HepG2 (cell line): ENCODE results near the gene ANKHD1. TPM values are rescaled to one million over a fixed set of nuclear protein-coding genes. Genes with fewer than 3 reads are reported as not detected.

ENCODE experiments used
- BORCS8-MEF2B ChIP-seq: sonication (generic); formaldehyde crosslinking; IDR thresholded peaks from 2 replicates; pipeline ENCODE4 v1.8.0; 2022; ENCODE audit warnings: mild to moderate bottlenecking, missing genetic modification reagents
- GRHL1 ChIP-seq: sonication (generic); formaldehyde crosslinking; conservative IDR thresholded peaks from 2 replicates; pipeline ENCODE4 v1.8.0; 2022; ENCODE audit warnings: missing genetic modification reagents
- HDAC1 ChIP-seq: sonication (generic); formaldehyde crosslinking; IDR thresholded peaks from 2 replicates; pipeline ENCODE4 v1.5.1; 2020; ENCODE audit warnings: mild to moderate bottlenecking, missing genetic modification reagents
- HHEX ChIP-seq: IDR thresholded peaks from 2 replicates; pipeline ENCODE4 v1.6.1; 2016; ENCODE audit warnings: control low read depth
- MATR3 ChIP-seq: sonication (generic); formaldehyde crosslinking; IDR thresholded peaks from 2 replicates; pipeline ENCODE4 v1.4.0; 2020; ENCODE audit warnings: missing genetic modification reagents
- MBD4 ChIP-seq: IDR thresholded peaks from 2 replicates; pipeline ENCODE4 v1.6.1; 2012; ENCODE audit warnings: low read length, inconsistent platforms, borderline replicate concordance
- NR2F6 ChIP-seq, 2 experiments: IDR thresholded peaks; 2 replicates each; pipeline ENCODE4 v1.6.1; 2016; ENCODE audit warnings: antibody characterized with exemption in 1 of 2, mild to moderate bottlenecking in 1 of 2
- PATZ1 ChIP-seq: sonication (generic); formaldehyde crosslinking; IDR thresholded peaks from 2 replicates; pipeline ENCODE4 v1.4.0; 2020; ENCODE audit warnings: missing genetic modification reagents
- RAD21 ChIP-seq: fragments of 450-650 bp; formaldehyde crosslinking; IDR thresholded peaks from 2 replicates; pipeline ENCODE4 v1.5.0; 2020; ENCODE audit warnings: mild to moderate bottlenecking
- REPIN1 ChIP-seq: sonication (generic); formaldehyde crosslinking; IDR thresholded peaks from 2 replicates; pipeline ENCODE4 v1.8.0; 2022; ENCODE audit warnings: missing genetic modification reagents, low read depth, mild to moderate bottlenecking, borderline replicate concordance
- SALL1 ChIP-seq: sonication (generic); formaldehyde crosslinking; IDR thresholded peaks from 2 replicates; pipeline ENCODE4 v1.8.0; 2022; ENCODE audit warnings: mild to moderate bottlenecking, missing genetic modification reagents
- THAP11 ChIP-seq: IDR thresholded peaks from 2 replicates; pipeline ENCODE4 v1.6.1; 2016; ENCODE audit warnings: missing biosample characterization, missing genetic modification reagents
- TMF1 ChIP-seq: sonication (generic); formaldehyde crosslinking; IDR thresholded peaks from 2 replicates; pipeline ENCODE4 v1.8.1; 2022; ENCODE audit warnings: low read depth, missing genetic modification reagents
- ZBTB21 ChIP-seq: sonication (generic); formaldehyde crosslinking; IDR thresholded peaks from 2 replicates; pipeline ENCODE4 v1.4.0; 2020; ENCODE audit warnings: missing genetic modification reagents
- ZFP41 ChIP-seq: sonication (generic); formaldehyde crosslinking; IDR thresholded peaks from 2 replicates; pipeline ENCODE4 v1.4.0; 2020; ENCODE audit warnings: mild to moderate bottlenecking, missing genetic modification reagents, borderline replicate concordance
- ZNF136 ChIP-seq: sonication (generic); formaldehyde crosslinking; IDR thresholded peaks from 2 replicates; pipeline ENCODE4 v1.8.1; 2022; ENCODE audit warnings: low read depth, mild to moderate bottlenecking, moderate library complexity, missing genetic modification reagents
- ZNF281 ChIP-seq: sonication (generic); formaldehyde crosslinking; IDR thresholded peaks from 2 replicates; pipeline ENCODE4 v1.4.0; 2020; ENCODE audit warnings: missing genetic modification reagents, borderline replicate concordance
- ZNF282 ChIP-seq: fragments of 450-650 bp; IDR thresholded peaks from 2 replicates; pipeline ENCODE4 v1.6.1; 2018; ENCODE audit not compliant: partially characterized antibody
- ZNF333 ChIP-seq: sonication (generic); formaldehyde crosslinking; IDR thresholded peaks from 2 replicates; pipeline ENCODE4 v1.4.0; 2020; ENCODE audit warnings: mild to moderate bottlenecking, missing genetic modification reagents, borderline replicate concordance
- ZNF468 ChIP-seq: sonication (generic); formaldehyde crosslinking; IDR thresholded peaks from 2 replicates; pipeline ENCODE4 v1.8.0; 2022; ENCODE audit warnings: mild to moderate bottlenecking, moderate library complexity, missing genetic modification reagents
- ZNF800 ChIP-seq: sonication (generic); formaldehyde crosslinking; IDR thresholded peaks from 2 replicates; pipeline ENCODE4 v1.4.0; 2020; ENCODE audit warnings: missing genetic modification reagents
- polyA plus RNA-seq, 8 experiments: library from polyadenylated mRNA; depleted of rRNA in 3 of 8; stranded (reverse) in 7 of 8; unstranded in 1 of 8; fragments of >200 nt; fragmentation: Illumina TruSeq in 4 of 8; extraction: Trizol in 4 of 8; gene quantifications; 2 replicates each; pipeline versions ENCODE4 v1.2.1 to v1.2.3, GENCODE V29; 2011 to 2016; ENCODE audit warnings: low read depth in 4 of 8, missing spikeins in 1 of 8, mixed read lengths in 1 of 8; ENCODE audit not compliant: insufficient read depth in 1 of 8
- total RNA-seq, 5 experiments: library from RNA; depleted of rRNA; stranded (reverse); fragments of >200 nt; fragmentation: Illumina TruSeq; extraction: Trizol; gene quantifications; 2 replicates each; pipeline ENCODE4 v1.2.3, GENCODE V29; 2016; ENCODE audit warnings: low read depth in 1 of 5

Gene ANKHD1
- total and polyA plus RNA-seq, 2 of the 13 experiments (the other 11 are each of a cell fraction or from before 2014, with no cell fraction given), result 69.9 to 82.0 TPM

GRCh38 chr5:140564196-140565023 lies 162.8 kb downstream of the ANKHD1 start, which contains the start of the genes APBB3 and SLC35A4 (continued):
- TF ChIP-seq ZNF281 (peak; percentile 10; the same call in 1 of the 2 replicates), ZNF800 (peak; percentile 84), ZFP41 (CRISPR knock-in tag) (no peak), SALL1 (CRISPR knock-in tag) (peak; percentile 42; the same call in 1 of the 2 replicates), NR2F6 (IDR thresholded peaks at IDR 0.05) (no peak), NR2F6 (CRISPR knock-in tag; IDR thresholded peaks at IDR 0.05) (no peak), ZBTB21 (CRISPR knock-in tag) (peak; percentile 48; the same call in 1 of the 2 replicates), MBD4 (no peak), REPIN1 (CRISPR knock-in tag) (peak; percentile 23; the same call in 1 of the 2 replicates), THAP11 (no peak), MATR3 (CRISPR knock-in tag) (no peak), RAD21 (no peak), HHEX (CRISPR knock-in tag) (no peak), TMF1 (no peak), GRHL1 (CRISPR knock-in tag) (no peak), BORCS8-MEF2B (CRISPR knock-in tag) (0 out of 2 replicates have a peak, but pooled peaks have one; percentile 21), ZNF333 (CRISPR knock-in tag) (no peak), ZNF282 (no peak), PATZ1 (CRISPR knock-in tag) (peak; percentile 38; the same call in 1 of the 2 replicates), HDAC1 (peak; percentile 61), ZNF468 (CRISPR knock-in tag) (peak; percentile 84; the same call in 1 of the 2 replicates), ZNF136 (CRISPR knock-in tag) (no peak)
